Measurements from ENCODE around the gene CSNK1G1.
"Not testable (repeated sequence)": the region's sequence is repeated elsewhere in the genome, so short reads cannot be mapped to it uniquely, and the experiment has no call there.

The CSNK1G1 gene

GRCh38 chr15:64127521-64128270, 228.3 kb downstream of the CSNK1G1 start:
- no peak for DNase-seq
- in situ Hi-C loops (cut with HindIII; ENCODE audit: low pct_ligation_motif_present, low pct_unique_long_range_greater_than_20kb, low sequenced_read_pairs): no loop called here

GRCh38 chr15:64125978-64126377, 230.0 kb downstream of the CSNK1G1 start:
- DNase-seq: no peak
- in situ Hi-C loops (cut with HindIII; ENCODE audit: low pct_ligation_motif_present, low pct_unique_long_range_greater_than_20kb, low sequenced_read_pairs): no loop called here

GRCh38 chr15:64122936-64123351, 233.0 kb downstream of the CSNK1G1 start:
- in situ Hi-C loops (cut with HindIII; ENCODE audit: low pct_ligation_motif_present, low pct_unique_long_range_greater_than_20kb, low sequenced_read_pairs): no loop called here
- DNase-seq: no peak

GRCh38 chr15:64122444-64122843, 233.5 kb downstream of the CSNK1G1 start:
- no peak for DNase-seq
- in situ Hi-C loops (cut with HindIII; ENCODE audit: low pct_ligation_motif_present, low pct_unique_long_range_greater_than_20kb, low sequenced_read_pairs): no loop called here

DNA sequence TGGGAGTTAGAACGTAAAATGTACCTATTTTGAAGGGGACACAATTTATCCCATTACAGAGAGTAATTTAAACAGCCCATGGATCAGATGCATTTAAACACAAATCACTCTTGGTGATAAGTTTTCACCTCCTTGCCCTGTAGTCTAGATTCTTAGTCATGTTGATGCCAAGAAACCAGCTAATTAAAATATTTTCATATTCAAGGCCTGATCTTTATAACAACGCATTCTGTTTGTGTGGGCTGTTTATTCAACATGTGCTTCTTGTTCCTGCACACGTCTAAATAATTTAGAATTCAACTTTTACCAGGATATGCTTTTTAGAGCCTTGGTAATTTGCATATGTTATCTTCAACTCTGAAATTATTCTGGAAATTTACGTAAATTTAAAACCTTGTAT, 234.4 kb downstream of the CSNK1G1 start:
- DNase-seq: no peak
- in situ Hi-C loops (cut with HindIII; ENCODE audit: low pct_ligation_motif_present, low pct_unique_long_range_greater_than_20kb, low sequenced_read_pairs): no loop called here

DNA sequence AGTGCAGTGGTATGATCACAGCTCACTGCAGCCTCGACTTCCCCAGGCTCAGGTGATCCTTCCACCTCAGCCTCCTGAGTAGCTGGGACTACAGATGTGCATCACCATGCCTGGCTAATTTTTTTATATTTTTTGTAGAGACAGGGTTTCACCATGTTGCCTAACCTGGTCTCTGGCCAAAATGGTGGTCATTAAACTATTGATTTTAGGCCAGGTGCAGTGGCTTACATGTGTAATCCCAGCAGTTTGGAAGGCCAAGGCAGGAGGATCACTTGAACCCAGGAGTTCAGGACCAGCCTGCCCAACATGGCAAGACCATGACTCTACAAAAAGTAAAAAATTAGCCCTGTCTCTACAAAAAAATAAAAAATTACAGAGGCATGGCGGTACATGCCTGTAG, 235.7 kb downstream of the CSNK1G1 start:
- DNase-seq; in situ Hi-C loops (cut with HindIII; ENCODE audit: low pct_ligation_motif_present, low pct_unique_long_range_greater_than_20kb, low sequenced_read_pairs): not testable (repeated sequence)

GRCh38 chr15:64117759-64118487, 238.1 kb downstream of the CSNK1G1 start:
- in situ Hi-C loops (cut with HindIII; ENCODE audit: low pct_ligation_motif_present, low pct_unique_long_range_greater_than_20kb, low sequenced_read_pairs): no loop called here
- no peak for DNase-seq
